HG02623 (cell line): ENCODE results near the gene NSMF.

ENCODE experiments used
- ATAC-seq: cut with Tn5 transposase; IDR thresholded peaks from one replicate; pipeline ENCODE4 v1.9.1; 2021; ENCODE audit warnings: moderate library complexity; ENCODE audit not compliant: unreplicated experiment

The NSMF gene

GRCh38 chr9:137449081-137449844, 9.9 kb downstream of the NSMF start:
- ATAC-seq = no peak

DNA sequence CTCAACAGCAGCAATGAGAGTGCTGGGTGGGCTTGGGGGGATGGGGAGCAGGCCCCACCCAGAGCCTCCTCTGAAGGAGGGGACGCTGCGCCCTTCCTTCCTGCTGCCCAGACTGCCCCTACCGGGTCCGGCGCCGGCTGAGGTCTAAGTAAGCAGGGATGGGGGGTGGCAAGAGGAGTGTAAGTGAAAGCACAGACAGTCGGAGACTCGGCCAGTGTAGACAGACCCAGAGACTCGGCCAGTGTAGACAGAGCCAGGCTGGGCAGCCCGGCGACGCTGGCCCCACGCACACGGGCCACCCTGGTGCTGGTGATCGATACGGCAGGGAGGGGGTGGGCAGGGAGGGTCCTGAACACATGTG, 10.6 kb downstream of the NSMF start:
- ATAC-seq = no peak

DNA sequence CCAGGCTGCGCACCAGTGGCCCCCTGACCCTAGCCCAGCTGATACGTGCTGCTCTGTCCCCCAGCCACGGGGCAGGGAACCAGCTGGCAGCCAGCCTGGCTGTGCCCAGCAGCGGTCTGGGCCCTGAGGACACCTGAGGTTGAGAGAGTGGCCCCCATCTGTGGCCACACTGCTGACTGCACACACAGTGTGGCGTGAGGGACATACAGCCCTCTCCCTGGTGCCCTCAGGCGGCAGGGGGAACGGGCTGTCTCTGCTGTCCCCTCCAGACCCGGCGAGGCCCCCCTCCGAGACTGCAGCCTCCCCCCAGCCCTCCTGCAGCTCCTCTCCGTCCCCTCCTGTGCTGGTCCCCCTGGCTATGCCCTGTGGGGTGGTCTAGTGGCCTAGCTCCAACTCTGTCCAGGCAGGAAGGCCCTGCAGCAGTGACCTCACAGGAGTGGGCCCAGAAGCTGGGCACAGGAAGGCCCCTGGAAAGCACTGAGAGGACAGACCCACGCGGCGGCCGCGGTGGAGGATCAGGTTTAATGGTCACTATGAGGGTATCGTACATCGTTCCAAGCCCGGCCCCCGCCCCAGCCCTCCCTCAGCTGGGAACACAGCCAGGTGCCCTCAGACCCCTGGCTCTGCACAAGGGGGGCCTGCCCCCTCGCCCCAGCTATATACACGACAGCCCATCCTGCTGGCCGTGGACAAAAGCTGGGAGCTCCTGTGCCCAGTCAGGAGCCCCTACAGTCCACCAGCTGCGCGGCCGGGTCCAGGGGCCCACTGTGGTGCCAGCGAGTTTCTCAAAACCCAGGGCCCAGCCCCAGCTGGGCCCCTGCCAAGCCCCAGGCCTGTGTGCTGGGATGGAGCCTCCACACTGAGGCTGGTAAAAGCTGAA, 11.2 kb downstream of the NSMF start:
- ATAC-seq = no peak

GRCh38 chr9:137446851-137447471, 12.2 kb downstream of the NSMF start:
- no peak for ATAC-seq

DNA sequence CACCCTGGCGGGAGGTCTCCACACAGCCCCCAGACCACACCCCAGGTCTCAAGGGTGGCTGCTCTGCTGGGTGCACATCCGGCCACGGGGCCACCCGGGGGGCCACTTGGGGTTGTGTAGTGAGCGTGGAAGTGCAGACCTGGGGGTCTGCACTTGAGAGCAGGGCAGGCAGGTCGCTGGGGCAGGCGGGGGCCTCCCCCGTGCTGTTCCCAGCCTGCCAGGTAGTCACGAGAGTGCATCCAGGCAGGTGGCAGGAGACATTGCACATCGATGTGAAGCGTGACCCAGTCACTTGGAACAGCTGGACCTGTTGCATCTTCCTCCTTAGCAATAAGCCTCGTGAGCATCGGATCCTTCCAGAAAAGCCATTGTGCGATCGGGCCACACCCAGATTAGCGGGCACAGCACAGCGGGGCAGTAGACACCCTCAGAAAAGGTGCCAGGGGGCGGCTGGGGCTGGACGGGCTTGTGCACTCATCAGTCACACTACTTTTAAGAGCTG, 13.2 kb downstream of the NSMF start:
- no peak for ATAC-seq

DNA sequence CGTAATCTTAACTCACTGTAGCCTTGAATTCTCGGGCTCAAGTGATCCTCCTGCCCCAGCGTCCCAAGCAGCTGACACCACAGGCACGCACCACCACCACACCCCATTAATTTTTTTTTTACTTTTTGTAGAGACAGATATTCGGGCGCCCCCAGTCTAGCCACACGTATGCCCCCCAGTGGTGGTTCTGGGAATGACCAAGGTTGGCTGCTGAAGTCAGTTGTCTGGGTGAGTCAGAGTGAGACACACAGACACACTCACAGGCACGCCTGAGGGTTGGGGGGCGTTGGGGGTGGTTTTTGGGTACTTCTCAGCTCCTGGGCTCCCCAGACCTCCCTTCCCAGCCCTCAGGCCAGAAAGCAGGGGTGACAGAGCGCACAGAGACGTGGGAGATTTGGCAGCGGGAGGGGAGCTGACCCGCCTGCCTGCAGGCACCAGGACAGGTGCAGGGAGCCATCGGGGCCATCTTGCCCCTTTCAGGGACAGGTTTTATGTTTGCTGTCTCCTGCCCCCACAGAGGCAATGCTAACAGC, 13.8 kb downstream of the NSMF start:
- ATAC-seq = no peak

GRCh38 chr9:137444106-137444790, 14.9 kb downstream of the NSMF start:
- ATAC-seq = no peak

DNA sequence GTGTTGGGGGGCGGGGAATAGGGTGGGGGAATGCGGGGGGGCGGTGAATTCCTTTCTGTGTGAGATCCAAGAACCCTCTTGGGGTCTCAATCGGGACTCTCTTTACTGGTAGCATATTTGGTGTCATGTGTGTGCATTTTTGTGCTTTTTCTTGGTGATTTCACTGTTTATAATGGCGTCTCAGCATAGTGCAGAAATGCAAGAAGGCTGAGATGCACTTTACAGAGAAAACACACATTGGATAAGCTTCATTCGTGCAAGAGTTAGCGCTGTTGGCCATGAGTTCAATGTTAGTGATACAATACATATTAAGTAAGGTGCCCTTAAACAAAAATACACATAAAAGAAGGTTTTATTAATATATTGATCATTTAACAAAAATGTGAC, 17.2 kb downstream of the NSMF start:
- no peak for ATAC-seq

- no peak for ATAC-seq
Observed at GRCh38 chr9:137441289-137441934, 17.7 kb downstream of the NSMF start, which contains the start of gene ENTPD8. ENTPD8 (minus strand) TSS chr9:137441357; CDS start chr9:137438285, 3,072 bp downstream.

DNA sequence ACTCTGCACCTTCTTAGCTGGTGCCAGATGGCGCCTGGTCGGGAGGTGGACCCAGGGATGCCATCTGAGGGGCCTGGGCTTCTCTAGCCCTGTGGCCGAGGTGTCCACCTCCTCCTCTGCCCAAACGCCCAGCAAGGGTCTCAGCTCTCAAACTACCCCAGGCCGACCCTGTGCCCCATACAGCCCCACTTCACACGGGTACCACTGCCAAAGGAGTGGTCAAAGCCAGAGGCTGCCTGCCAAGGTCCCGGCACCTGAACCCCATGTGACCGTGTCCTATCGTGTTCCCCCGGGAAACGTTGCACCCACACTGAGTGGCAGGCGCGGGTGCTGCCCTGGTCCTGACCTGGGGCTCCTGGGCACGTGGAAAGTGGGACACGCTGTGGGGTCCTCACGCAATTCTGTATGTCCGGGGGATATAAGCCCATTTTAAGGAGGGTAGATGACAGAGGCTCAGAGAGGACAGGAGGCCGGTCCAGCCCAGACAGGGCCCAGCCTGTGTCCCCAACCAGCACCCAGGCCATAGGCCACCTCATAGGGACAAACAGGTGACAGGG, 19.9 kb downstream of the NSMF start:
- no peak for ATAC-seq

DNA sequence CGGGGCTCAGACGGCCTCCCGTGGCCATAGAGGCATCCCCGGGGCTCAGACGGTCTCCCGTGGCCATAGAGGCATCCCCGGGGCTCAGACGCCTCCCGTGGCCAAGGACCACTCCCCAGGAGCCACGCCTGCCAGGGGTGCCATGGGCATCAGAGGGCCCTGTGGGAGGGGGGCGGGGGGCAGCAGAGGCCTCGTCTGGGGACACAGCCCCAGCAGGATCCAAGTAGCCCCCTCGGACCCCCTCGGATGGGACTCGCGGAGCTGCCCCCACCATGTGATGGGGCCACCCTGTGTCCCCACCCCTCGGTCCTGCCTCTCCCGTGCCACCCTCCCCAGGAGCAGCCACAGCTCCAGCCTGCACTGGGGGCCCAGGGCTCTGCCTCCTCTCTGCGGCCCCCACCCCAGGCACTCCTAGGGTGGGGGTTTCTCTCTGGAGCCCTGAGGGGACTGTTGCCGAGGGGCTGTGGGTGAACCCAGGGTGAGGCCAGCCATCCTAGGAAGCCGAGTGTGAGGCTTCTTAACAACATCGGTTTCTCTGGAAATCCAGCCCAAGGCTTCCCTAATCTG, 20.5 kb downstream of the NSMF start:
- ATAC-seq = no peak

GRCh38 chr9:137437691-137438590, 21.2 kb downstream of the NSMF start:
- ATAC-seq = no peak

DNA sequence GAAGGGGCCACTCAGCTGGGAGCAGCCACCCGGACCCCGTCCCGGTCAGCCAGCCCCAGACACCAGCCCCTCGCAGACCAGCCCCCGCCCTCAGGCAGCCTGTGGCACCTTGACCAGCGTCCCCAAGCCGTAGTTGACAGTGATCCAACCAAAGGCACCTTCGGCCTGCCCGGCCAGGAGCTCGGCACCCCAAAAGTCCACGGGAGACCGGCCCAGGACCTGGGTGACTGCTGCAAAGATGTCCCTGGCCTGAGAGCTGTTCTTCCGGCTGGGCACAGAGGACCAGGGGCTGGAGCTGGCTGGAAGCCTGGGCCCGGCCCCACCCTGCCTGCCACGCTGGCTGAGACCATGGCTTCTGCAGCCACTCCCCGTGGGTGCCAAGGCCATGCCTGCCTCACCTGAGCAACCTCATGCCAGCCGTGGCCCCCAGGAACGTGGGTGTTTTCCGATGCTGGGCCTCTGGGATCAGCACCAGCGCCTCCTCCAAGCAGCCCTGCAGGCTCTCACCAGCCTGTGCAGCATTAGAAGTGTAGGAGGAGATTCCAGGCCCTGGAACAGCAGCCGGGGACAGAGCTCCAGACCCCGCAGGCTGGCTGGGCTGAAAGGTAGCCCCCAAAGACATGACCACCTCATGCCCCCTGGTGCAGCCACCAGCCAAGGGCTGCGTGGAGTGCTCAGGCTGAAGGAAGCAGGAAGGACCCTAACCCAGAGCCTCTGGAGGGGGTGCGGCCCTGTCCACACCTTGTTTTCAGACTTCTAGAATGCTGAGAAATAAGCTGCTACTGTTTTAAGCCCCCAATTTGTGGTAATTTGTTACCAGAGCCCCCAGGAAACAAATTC, 22.2 kb downstream of the NSMF start:
- ATAC-seq = no peak

DNA sequence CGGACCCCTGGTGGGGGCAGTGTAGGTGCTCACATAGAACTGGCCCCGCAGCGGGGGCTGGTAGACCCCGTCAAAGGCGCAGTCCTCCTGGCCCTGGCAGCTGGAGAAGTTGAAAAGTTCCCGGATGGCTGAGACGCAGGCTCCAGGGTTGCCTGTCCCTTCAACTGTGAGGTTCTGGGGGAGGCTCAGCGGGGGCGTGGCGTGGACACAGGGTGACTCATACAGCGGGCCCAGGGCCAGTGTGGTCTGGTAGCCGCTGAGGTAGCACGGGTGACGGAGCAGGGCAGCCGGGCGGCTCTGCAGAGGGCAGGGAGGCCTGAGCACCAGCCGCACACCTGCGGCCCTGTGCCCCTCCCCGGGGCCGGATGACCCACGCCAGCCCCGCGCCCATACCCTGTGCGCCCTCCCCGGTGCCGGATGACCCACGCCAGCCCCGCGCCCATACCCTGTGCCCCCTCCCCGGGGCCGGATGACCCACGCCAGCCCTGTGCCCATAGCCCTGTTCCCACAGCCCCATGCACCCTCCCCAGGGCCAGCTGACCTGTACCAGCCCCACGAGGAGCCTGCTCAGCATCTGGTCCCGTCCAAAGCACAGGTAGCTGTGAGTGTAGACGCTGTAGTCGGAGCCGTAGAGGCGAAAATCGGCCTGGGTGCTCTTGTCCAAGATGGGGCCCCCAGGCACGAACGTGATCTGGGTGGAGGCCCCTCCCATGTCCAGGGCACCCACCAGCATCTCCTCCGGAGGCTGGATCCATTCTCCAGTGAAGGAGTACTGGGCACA, 23.0 kb downstream of the NSMF start:
- no peak for ATAC-seq

GRCh38 chr9:137435381-137435891, 23.7 kb downstream of the NSMF start:
- no peak for ATAC-seq

GRCh38 chr9:137434498-137435380, 24.4 kb downstream of the NSMF start:
- no peak for ATAC-seq
